Measurements from ENCODE around the gene IGFL1. TPM values are rescaled to one million over a fixed set of nuclear protein-coding genes. Genes with fewer than 3 reads are reported as not detected.

IGFL1 gene
- total and polyA plus RNA-seq, 2 of the 8 experiments (the other 6 are each of a cell fraction or from before 2014, with no cell fraction given) = not detected

DNA sequence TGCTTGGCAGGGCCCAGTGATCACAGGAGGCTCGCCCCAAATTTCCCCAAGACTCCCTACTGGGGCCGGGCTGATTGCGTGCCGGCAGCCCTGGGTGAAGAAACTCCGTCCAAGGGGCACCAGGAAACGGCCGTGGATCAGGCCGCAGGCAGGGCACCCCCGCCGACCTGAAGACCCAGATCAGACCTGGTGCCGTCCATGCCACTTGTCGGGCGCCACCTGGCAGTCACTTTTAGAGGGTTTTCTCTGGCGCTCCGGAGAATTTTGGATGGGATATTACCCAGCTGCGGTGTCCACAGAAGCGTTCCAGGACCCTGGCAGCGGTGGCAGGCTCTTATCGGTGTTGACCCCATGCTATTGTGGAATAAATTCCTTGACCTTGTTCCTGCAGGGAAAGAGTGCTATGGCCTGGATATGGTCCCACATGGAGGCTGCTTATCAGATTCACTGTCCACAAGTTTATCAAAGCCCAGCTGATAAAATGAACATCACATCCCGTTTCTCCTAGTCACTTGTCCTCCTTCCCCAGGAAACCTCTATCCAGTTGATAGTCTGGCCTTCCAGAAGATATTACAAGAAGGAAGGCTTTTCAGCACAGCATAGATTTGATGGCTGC is 43.3 kb upstream of the IGFL1 start:
- no peak overlapping the region for H3K18ac ChIP-seq (ENCODE audit: extremely low read depth, low read length)
- TF ChIP-seq RXRA (IDR thresholded peaks at IDR 0.05; ENCODE audit: insufficient read depth, low read depth, low read length) (no peak), KDM5A (IDR thresholded peaks at IDR 0.05; ENCODE audit: low read length) (no peak), HDAC6 (IDR thresholded peaks at IDR 0.05; ENCODE audit: low read depth, low read length) (no peak), SRF (IDR thresholded peaks at IDR 0.05; ENCODE audit: low read depth, low read length) (no peak), MAX (IDR thresholded peaks at IDR 0.05) (no peak), BACH1 (IDR thresholded peaks at IDR 0.05; ENCODE audit: low read length) (no peak), NANOG (IDR thresholded peaks at IDR 0.05; ENCODE audit: insufficient read depth, low read depth, low read length, poor library complexity, severe bottlenecking) (no peak), POLR2AphosphoS5 (IDR thresholded peaks at IDR 0.05; ENCODE audit: low read depth, low read length) (no peak), SUZ12 (IDR thresholded peaks at IDR 0.05; ENCODE audit: low read length) (no peak), JUND (IDR thresholded peaks at IDR 0.05; ENCODE audit: low read length) (no peak), RAD21 (IDR thresholded peaks at IDR 0.05 in 1 of 2, conservative IDR thresholded peaks at IDR 0.05 in 1 of 2; ENCODE audit: low read depth in 2 of 2, low read length in 2 of 2) (peak in 1 of 2 experiments; percentile 32; a peak in 1 of 4 replicates), BCL11A (IDR thresholded peaks at IDR 0.05; ENCODE audit: low read depth in 2 of 2, low read length in 2 of 2) (no peak), TBP (IDR thresholded peaks at IDR 0.05; ENCODE audit: low read depth, low read length) (peak; percentile 66; the same call in 1 of the 2 replicates)

More for the DNA sequence above, 43.3 kb upstream of the IGFL1 start:
- H3K4me2 ChIP-seq (ENCODE audit: insufficient read depth in 1 of 2, low read depth in 2 of 2, low read length in 2 of 2) = no peak overlapping the region
- H3K4me3 ChIP-seq (ENCODE audit: extremely low read depth in 1 of 4, insufficient read depth in 2 of 4, low read depth in 3 of 4, low read length in 4 of 4) = no peak overlapping the region
- H3K14ac ChIP-seq (ENCODE audit: insufficient read length) = no peak overlapping the region
- ChIA-PET POLR2A (ENCODE audit: partially characterized antibody) (interaction anchor here (1.5 kb wide), 1 partner anchor 108 kb away, joined by 3 read pairs; no protein-coding TSS in a partner anchor), CTCF (ENCODE audit: partially characterized antibody) (interaction anchor here (0.6 to 4.3 kb wide), 7 partner anchors 8 to 111 kb away, joined by 3 to 23 read pairs (median 3); no protein-coding TSS in a partner anchor)
- no peaks in the 10 kb centered on the region for H3K79me1 ChIP-seq (ENCODE audit: low read depth, low read length)
- H2BK15ac ChIP-seq (ENCODE audit: low read length) = no peak overlapping the region
- no peak overlapping the region for H4K5ac ChIP-seq (ENCODE audit: insufficient read length, low read depth, low read length)
- H3K4ac ChIP-seq (replicated peaks; ENCODE audit: insufficient read length, low read depth, low read length) = no peak overlapping the region
- no peak overlapping the region for H2BK12ac ChIP-seq (ENCODE audit: low read depth, low read length)
- H3K23me2 ChIP-seq (ENCODE audit: low read depth, low read length) = no peaks in the 10 kb centered on the region
- no peaks in the 10 kb centered on the region for H3K79me2 ChIP-seq (ENCODE audit: control insufficient read depth in 1 of 2, insufficient read depth in 2 of 2, low read length in 2 of 2)
- 93% methylated on average over 20 of the region's 20 CpGs; no CpG with 5 or more reads in 1 of the 2 experiments for WGBS, 2 experiments (ENCODE audit: extremely low coverage in 1 of 2, insufficient coverage in 1 of 2, insufficient read length in 1 of 2, insufficient replicate concordance in 2 of 2, low coverage in 1 of 2, low lambda C conversion rate in 2 of 2, missing lambda C conversion rate in 1 of 2)
- no peaks in the 10 kb centered on the region for H3K27me3 ChIP-seq (replicated peaks in 1 of 4; ENCODE audit: control insufficient read depth in 3 of 4, extremely low read depth in 1 of 4, insufficient read depth in 3 of 4, low read length in 3 of 4)
- no peak overlapping the region for H4K91ac ChIP-seq (replicated peaks; ENCODE audit: insufficient read length, low read length)
- H3K23ac ChIP-seq (ENCODE audit: insufficient read length) = no peak overlapping the region
- H2BK5ac ChIP-seq (ENCODE audit: low read depth, low read length) = no peak overlapping the region
- H3K9me3 ChIP-seq (ENCODE audit: insufficient read depth in 2 of 2, low read depth in 1 of 2, low read length in 1 of 2) = no peaks in the 10 kb centered on the region
- H2BK20ac ChIP-seq (ENCODE audit: low read length) = no peak overlapping the region
- no peaks in the 10 kb centered on the region for H3K4me1 ChIP-seq (replicated peaks in 1 of 4; ENCODE audit: control insufficient read depth in 3 of 4, insufficient read depth in 4 of 4, low read length in 3 of 4)
- no peak overlapping the region for H3K9ac ChIP-seq (replicated peaks in 1 of 4; ENCODE audit: extremely low read depth in 1 of 4, low read depth in 3 of 4, low read length in 3 of 4)
- H2AFZ ChIP-seq (ENCODE audit: low read length) = no peak overlapping the region
- no peaks in the 10 kb centered on the region for H3K36me3 ChIP-seq (ENCODE audit: control insufficient read depth in 2 of 4, insufficient read depth in 4 of 4, low read length in 3 of 4)
- FAIRE-seq = no peak
- no peak overlapping the region for H2AK5ac ChIP-seq (ENCODE audit: low read depth, low read length)
- H3K27ac ChIP-seq (ENCODE audit: low read depth, low read length) = no peak overlapping the region
- no peak overlapping the region for H2BK120ac ChIP-seq (replicated peaks; ENCODE audit: low read depth, low read length)
- no peak overlapping the region for H4K8ac ChIP-seq (ENCODE audit: extremely low read depth, insufficient read depth, low read length)
- no peak overlapping the region for H3K56ac ChIP-seq (replicated peaks; ENCODE audit: insufficient read length, low read depth, low read length)
- no peaks in the 10 kb centered on the region for H4K20me1 ChIP-seq (replicated peaks in 1 of 2; ENCODE audit: control insufficient read depth in 1 of 2, insufficient read depth in 2 of 2, low read length in 2 of 2)
- DNase-seq (ENCODE audit: low read depth in 1 of 2, low spot score in 2 of 2) = no peak

Measured in H1 (cell line).